GM18526 (cell line): ENCODE measurements around the gene ANO9.

ENCODE experiments used
- POLR2A ChIP-seq: IDR thresholded peaks from 3 replicates; pipeline ENCODE4 v1.6.1; 2011; ENCODE audit not compliant: insufficient read length; ENCODE audit errors: extremely low read depth

The ANO9 gene

GRCh38 chr11:447923-448731, 6.3 kb upstream of the ANO9 start:
- TF ChIP-seq POLR2A: peak; percentile 85

- no peak for TF ChIP-seq POLR2A
Observed at GRCh38 chr11:446891-447290, 5.1 kb upstream of the ANO9 start.

- no peak for TF ChIP-seq POLR2A
Observed at GRCh38 chr11:445765-446588, 4.2 kb upstream of the ANO9 start.

- no peak for TF ChIP-seq POLR2A
Observed at GRCh38 chr11:444396-445144, 2.8 kb upstream of the ANO9 start.

GRCh38 chr11:443542-444199, 1.9 kb upstream of the ANO9 start:
- no peak for TF ChIP-seq POLR2A

GRCh38 chr11:442611-443081, 835 bp upstream of the ANO9 start:
- TF ChIP-seq POLR2A: no peak

GRCh38 chr11:441043-441417, 781 bp downstream of the ANO9 start:
- TF ChIP-seq POLR2A: no peak

GRCh38 chr11:440065-441042, 1.5 kb downstream of the ANO9 start:
- TF ChIP-seq POLR2A: no peak

- no peak for TF ChIP-seq POLR2A
Observed at GRCh38 chr11:439315-440064, 2.3 kb downstream of the ANO9 start.

- no peak for TF ChIP-seq POLR2A
Observed at GRCh38 chr11:438101-438844, 3.5 kb downstream of the ANO9 start.

GRCh38 chr11:437228-437870, 4.5 kb downstream of the ANO9 start:
- no peak for TF ChIP-seq POLR2A

- no peak for TF ChIP-seq POLR2A
Observed at GRCh38 chr11:434496-434895, 7.3 kb downstream of the ANO9 start.
